ENCODE measurements around the gene FAM171A1.

Gene FAM171A1

DNA sequence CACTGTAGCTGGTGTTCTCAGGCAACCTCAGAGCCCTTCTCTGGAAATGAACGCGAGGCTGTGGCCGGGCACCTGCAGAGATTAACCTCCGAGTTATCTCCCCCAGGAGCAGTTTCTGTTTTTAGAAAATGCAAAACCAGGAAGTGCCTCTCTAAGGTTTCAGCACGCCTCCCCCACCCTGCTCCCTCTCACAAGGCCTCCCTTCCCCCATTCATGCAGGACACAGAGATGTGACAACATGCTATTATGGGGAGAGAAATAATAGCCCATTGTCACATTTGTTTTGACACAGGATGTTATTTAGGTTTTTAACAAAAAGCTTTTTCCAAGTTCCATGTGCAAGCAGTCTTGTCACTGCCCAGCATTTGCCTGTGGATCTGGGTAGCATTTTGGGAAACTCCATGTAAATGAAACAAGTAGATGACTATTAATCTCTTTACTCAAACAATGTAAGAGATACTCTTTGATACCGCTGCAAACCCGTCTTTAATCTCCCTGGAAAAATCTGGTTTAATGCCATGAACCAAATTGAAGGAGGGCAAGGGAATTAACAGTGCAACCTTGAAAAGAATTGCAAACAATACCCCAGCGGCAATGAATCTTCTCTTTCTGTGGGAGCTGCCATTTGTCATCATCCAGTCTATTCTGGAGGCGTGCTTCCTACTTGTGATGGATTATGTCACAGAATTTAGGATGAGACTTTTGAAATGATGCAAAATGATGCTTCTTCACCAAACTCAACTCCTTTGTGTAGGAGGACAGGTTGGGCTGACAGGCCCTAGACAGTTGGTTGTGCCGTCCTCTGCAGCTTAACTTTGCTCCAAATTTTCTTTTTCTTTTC is 116.1 kb downstream of the FAM171A1 start:
- Histone ChIP-seq H3K27ac (ENCODE audit: insufficient read depth, low read length, poor library complexity, severe bottlenecking) (peak overlapping the region; percentile 28), H3K4me3 (ENCODE audit: insufficient read depth, low read depth, low read length, poor library complexity, severe bottlenecking) (peak overlapping the region; percentile 67), H3K4me1 (ENCODE audit: control insufficient read depth, insufficient read depth, low read length, poor library complexity, severe bottlenecking) (peaks cover 10% of the 10 kb centered on the region), H3K27me3 (replicated peaks; ENCODE audit: control insufficient read depth, insufficient read depth, low read length, poor library complexity, severe bottlenecking) (no peaks in the 10 kb centered on the region), H3K36me3 (ENCODE audit: control insufficient read depth, insufficient read depth, low read length) (no peaks in the 10 kb centered on the region), H3K9me3 (ENCODE audit: control insufficient read depth, low read length) (no peaks in the 10 kb centered on the region)
- DNase-seq = no peak

DNA sequence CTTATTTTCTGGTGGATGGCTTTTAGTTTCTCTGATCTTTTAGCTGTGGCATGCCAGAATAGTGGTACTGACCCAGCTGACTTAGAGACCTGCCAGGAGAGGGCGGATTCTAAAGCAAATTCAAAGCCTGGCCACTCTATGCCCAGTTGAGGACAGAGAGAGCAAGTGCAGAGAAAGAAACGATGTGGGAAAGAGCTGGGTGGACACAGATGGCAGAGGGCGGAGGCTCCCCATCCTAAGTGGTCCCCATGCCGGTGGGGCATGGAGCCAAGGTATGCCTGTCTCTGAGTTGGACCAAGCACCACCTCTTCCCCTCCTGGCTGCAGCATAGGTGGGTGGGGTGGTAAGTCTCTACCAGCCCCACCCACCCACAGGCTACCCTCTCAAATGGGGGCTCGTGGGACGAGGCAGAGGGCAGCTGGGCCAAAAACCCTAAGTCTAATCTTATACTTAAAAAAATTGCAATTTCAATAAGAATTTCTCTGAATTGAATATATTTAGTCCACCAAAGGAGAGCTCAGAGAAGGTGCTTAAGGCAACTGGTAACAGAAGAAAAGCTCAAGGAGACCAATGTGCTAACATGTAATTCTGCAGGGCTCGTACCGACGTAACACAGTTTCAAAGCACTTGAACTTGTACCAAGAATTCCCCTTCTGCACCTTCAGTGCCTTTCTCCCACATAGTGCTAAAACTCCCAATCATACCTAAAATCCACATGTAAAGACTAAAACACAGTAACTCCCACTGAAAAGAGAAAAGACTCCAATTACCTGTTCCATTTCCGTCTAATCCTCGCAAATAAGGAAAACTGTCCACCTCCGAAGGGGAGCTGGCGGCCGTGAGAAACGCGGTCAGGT is 116.9 kb downstream of the FAM171A1 start:
- Histone ChIP-seq H3K9me3 (ENCODE audit: control insufficient read depth, low read length) (no peaks in the 10 kb centered on the region), H3K36me3 (ENCODE audit: control insufficient read depth, insufficient read depth, low read length) (no peaks in the 10 kb centered on the region), H3K27ac (ENCODE audit: insufficient read depth, low read length, poor library complexity, severe bottlenecking) (peak overlapping the region; percentile 28), H3K27me3 (replicated peaks; ENCODE audit: control insufficient read depth, insufficient read depth, low read length, poor library complexity, severe bottlenecking) (no peaks in the 10 kb centered on the region), H3K4me3 (ENCODE audit: insufficient read depth, low read depth, low read length, poor library complexity, severe bottlenecking) (peak overlapping the region; percentile 67), H3K4me1 (ENCODE audit: control insufficient read depth, insufficient read depth, low read length, poor library complexity, severe bottlenecking) (peaks cover 10% of the 10 kb centered on the region)
- DNase-seq = no peak

DNA sequence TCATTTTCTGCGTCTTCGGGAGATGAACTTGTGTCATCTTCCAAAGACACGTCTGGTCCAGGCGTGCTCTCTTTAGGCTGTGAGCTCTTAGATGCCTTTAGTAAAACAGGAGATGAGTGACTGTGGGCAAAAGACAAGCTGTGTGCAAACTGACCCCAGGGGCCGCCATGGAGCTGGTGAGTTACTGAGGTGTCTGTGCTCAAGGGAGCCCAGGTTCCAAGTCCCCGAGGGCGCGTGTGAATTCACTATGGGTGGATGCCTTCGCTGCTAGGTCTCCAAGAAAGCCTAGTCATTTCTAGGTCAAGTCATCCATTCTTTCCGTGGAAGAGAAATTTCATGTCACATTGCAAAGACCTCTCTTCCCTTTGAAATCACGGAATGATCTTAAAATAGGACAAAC is 118.7 kb downstream of the FAM171A1 start:
- no peak for DNase-seq
- H3K4me1 ChIP-seq (ENCODE audit: control insufficient read depth, insufficient read depth, low read length, poor library complexity, severe bottlenecking) = peaks cover 10% of the 10 kb centered on the region

DNA sequence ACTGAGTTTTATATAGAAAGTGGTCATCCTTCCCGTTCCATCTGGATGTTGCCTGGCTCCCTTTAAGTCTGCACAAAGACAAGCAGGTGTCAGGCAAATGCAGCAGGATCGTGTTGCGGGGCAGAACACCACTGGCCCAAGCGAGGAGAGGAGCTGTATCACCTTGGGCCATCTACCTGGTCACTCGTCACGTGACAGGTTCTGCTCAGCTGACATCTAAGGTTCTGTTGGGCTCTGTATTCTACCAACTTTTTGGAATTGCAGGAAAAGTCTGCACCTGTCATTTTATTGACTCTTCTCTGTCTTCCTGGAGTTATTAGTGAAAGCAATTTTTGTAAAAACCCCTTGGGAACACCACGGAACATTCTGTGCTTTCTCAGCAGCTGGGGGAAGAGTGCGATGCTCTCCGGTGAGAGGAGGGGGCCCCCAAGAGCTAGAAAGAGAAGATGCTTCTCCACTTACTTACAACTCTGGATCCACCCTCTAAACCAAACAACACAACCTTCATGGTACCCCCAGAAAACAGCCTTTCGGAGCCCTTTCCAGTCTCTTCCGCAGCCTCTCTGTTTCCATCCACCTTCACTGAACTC is 119.2 kb downstream of the FAM171A1 start:
- Histone ChIP-seq H3K36me3 (ENCODE audit: control insufficient read depth, insufficient read depth, low read length) (peaks cover 4% of the 10 kb centered on the region), H3K27me3 (replicated peaks; ENCODE audit: control insufficient read depth, insufficient read depth, low read length, poor library complexity, severe bottlenecking) (no peaks in the 10 kb centered on the region), H3K27ac (ENCODE audit: insufficient read depth, low read length, poor library complexity, severe bottlenecking) (no peak overlapping the region), H3K4me1 (ENCODE audit: control insufficient read depth, insufficient read depth, low read length, poor library complexity, severe bottlenecking) (peaks cover 10% of the 10 kb centered on the region), H3K9me3 (ENCODE audit: control insufficient read depth, low read length) (no peaks in the 10 kb centered on the region), H3K4me3 (ENCODE audit: insufficient read depth, low read depth, low read length, poor library complexity, severe bottlenecking) (no peak overlapping the region)
- DNase-seq = no peak

More for the DNA sequence above, 118.7 kb downstream of the FAM171A1 start:
- Histone ChIP-seq H3K27ac (ENCODE audit: insufficient read depth, low read length, poor library complexity, severe bottlenecking) (no peak overlapping the region), H3K27me3 (replicated peaks; ENCODE audit: control insufficient read depth, insufficient read depth, low read length, poor library complexity, severe bottlenecking) (no peaks in the 10 kb centered on the region), H3K9me3 (ENCODE audit: control insufficient read depth, low read length) (no peaks in the 10 kb centered on the region), H3K4me3 (ENCODE audit: insufficient read depth, low read depth, low read length, poor library complexity, severe bottlenecking) (no peak overlapping the region), H3K36me3 (ENCODE audit: control insufficient read depth, insufficient read depth, low read length) (peaks cover 4% of the 10 kb centered on the region)

DNA sequence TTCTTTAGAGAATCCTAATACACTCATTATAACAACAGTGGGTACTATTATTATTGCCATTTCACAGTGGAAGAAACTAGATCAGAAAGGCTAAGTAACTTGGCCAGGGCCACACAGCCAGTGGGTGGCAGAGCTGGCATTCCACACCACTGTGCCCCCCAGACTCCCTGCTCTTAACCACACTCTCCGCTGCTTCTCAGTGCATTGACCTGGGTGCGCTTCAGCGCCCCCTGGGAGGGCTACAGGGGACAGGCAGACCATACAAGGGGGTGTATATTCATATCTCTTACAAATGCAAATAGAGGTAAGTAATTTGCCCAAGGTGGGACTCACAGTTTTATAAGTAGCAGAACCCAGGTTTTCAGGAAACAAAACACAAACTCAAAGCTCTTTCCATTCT is 125.6 kb downstream of the FAM171A1 start:
- H3K27me3 ChIP-seq (replicated peaks; ENCODE audit: control insufficient read depth, insufficient read depth, low read length, poor library complexity, severe bottlenecking) = no peaks in the 10 kb centered on the region
- no peak overlapping the region for H3K4me3 ChIP-seq (ENCODE audit: insufficient read depth, low read depth, low read length, poor library complexity, severe bottlenecking)
- peaks cover 4% of the 10 kb centered on the region for H3K36me3 ChIP-seq (ENCODE audit: control insufficient read depth, insufficient read depth, low read length)
- H3K9me3 ChIP-seq (ENCODE audit: control insufficient read depth, low read length) = no peaks in the 10 kb centered on the region
- no peaks in the 10 kb centered on the region for H3K4me1 ChIP-seq (ENCODE audit: control insufficient read depth, insufficient read depth, low read length, poor library complexity, severe bottlenecking)
- no peak overlapping the region for H3K27ac ChIP-seq (ENCODE audit: insufficient read depth, low read length, poor library complexity, severe bottlenecking)
- DNase-seq = no peak

DNA sequence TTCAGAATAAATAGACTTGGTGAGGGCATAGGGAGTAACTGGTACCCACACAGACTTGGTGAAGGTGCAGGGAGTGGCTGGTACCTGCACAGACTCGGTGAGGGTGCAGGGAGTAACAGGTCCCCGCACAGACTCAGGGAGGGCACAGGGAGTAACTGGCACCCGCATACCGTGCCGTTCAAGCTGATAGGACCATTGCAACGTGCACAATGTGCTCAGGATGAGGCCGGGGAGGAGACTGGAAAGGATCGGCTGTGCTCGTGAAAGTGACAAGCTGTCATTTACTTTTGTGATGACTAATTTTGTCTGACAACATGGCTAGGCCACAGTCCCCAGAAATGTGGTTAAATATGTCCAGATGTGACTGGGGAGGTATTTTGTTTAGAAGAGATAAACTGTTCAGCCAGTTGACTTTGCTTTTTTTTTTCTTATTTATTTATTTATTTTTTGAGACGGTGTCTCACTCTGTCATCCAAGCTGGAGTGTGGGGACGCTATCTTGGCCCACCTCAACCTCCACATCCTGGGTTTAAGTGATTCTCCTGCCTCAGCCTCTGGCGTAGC is 126.4 kb downstream of the FAM171A1 start:
- DNase-seq = no peak
- no peaks in the 10 kb centered on the region for H3K9me3 ChIP-seq (ENCODE audit: control insufficient read depth, low read length)
- no peak overlapping the region for H3K4me3 ChIP-seq (ENCODE audit: insufficient read depth, low read depth, low read length, poor library complexity, severe bottlenecking)
- H3K4me1 ChIP-seq (ENCODE audit: control insufficient read depth, insufficient read depth, low read length, poor library complexity, severe bottlenecking) = no peaks in the 10 kb centered on the region
- no peaks in the 10 kb centered on the region for H3K27me3 ChIP-seq (replicated peaks; ENCODE audit: control insufficient read depth, insufficient read depth, low read length, poor library complexity, severe bottlenecking)
- H3K36me3 ChIP-seq (ENCODE audit: control insufficient read depth, insufficient read depth, low read length) = peaks cover 4% of the 10 kb centered on the region
- H3K27ac ChIP-seq (ENCODE audit: insufficient read depth, low read length, poor library complexity, severe bottlenecking) = no peak overlapping the region

DNA sequence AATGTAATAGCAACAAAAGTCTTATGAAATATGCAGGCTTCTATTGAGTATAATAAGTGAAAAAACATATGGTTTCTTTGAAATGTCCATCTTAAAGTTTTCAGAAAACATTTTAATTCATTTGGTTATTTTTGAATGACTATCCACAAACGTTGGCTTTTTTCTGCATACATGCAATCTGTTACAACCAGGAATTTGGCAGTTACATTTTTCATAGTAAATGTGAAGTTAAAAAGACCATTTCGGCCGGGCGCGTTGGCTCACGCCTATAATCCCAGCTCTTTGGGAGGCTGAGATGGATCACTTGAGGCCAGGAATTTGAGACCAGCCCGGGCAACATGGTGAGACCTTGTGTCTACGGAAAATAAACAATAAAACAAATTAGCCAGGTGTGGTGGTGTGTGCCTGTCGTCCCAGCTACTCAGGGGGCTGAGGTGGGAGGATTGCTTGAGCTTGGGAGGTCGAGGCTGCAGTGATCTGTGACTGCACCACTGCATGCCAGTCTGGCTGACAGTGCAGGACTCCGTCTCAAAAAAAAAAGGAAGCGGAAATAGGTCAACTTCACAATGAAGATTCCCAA is 128.7 kb downstream of the FAM171A1 start:
- H3K9me3 ChIP-seq (ENCODE audit: control insufficient read depth, low read length) = no peaks in the 10 kb centered on the region
- DNase-seq = no peak
- no peak overlapping the region for H3K27ac ChIP-seq (ENCODE audit: insufficient read depth, low read length, poor library complexity, severe bottlenecking)
- H3K4me1 ChIP-seq (ENCODE audit: control insufficient read depth, insufficient read depth, low read length, poor library complexity, severe bottlenecking) = no peaks in the 10 kb centered on the region
- no peaks in the 10 kb centered on the region for H3K27me3 ChIP-seq (replicated peaks; ENCODE audit: control insufficient read depth, insufficient read depth, low read length, poor library complexity, severe bottlenecking)
- H3K4me3 ChIP-seq (ENCODE audit: insufficient read depth, low read depth, low read length, poor library complexity, severe bottlenecking) = no peak overlapping the region
- H3K36me3 ChIP-seq (ENCODE audit: control insufficient read depth, insufficient read depth, low read length) = no peaks in the 10 kb centered on the region

DNA sequence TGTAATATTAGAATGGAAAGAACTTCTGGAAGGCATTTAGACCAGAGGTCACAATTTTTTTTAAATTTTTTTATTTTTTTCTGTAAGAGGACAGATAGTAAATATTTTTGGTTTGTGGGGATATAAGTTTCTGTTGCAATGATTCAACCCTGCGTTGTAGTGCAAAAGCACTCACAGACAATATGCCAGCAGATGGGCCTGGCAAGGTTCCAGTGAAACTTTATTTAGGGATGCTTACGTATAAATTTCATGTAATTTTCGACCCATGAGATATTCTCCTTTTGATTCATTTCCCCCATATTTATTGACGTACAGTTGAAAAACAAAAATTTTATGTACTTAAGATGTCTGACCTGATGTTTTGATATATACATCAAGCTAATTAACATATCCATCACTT is 129.8 kb downstream of the FAM171A1 start:
- H3K4me3 ChIP-seq (ENCODE audit: insufficient read depth, low read depth, low read length, poor library complexity, severe bottlenecking) = no peak overlapping the region

DNA sequence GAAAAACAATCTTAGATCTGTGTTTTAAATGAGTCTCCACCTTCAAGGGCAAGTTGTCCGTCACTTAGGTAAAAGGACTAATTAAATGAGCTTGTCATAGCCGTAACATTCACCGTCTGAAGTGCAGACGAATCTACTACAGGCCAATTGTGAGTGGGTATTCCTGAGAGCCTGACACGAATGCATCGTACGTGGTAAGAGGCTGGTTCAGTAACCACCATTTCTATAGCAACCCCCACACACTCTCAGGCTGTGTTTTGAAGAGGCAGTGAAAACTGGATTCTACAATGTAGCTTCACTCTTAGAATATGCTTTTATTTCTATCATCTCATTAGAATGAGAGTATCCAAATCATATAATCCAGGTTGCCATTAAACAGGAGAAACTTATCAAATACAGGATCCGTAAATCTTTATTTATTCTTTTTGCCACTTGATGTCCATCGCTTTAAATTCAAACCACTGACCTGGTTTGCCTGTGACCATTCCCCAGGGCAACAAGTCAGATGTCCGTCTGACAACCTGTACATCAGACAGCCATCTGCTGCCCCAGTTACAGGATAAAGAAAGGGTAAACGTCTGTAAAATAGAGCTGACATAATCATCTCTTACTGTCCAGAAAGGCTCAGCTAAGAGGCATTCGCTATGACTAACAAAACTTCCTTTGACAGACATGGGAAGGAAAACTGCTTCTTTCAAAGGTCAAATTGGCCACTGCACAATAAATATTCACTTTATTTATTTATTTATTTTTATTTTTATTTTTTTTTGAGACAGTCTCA is 132.3 kb downstream of the FAM171A1 start:
- DNase-seq = no peak
- Histone ChIP-seq H3K4me3 (ENCODE audit: insufficient read depth, low read depth, low read length, poor library complexity, severe bottlenecking) (no peak overlapping the region), H3K9me3 (ENCODE audit: control insufficient read depth, low read length) (no peaks in the 10 kb centered on the region), H3K27ac (ENCODE audit: insufficient read depth, low read length, poor library complexity, severe bottlenecking) (no peak overlapping the region), H3K36me3 (ENCODE audit: control insufficient read depth, insufficient read depth, low read length) (no peaks in the 10 kb centered on the region), H3K27me3 (replicated peaks; ENCODE audit: control insufficient read depth, insufficient read depth, low read length, poor library complexity, severe bottlenecking) (no peaks in the 10 kb centered on the region), H3K4me1 (ENCODE audit: control insufficient read depth, insufficient read depth, low read length, poor library complexity, severe bottlenecking) (no peaks in the 10 kb centered on the region)

More for the DNA sequence above, 129.8 kb downstream of the FAM171A1 start:
- H3K36me3 ChIP-seq (ENCODE audit: control insufficient read depth, insufficient read depth, low read length) = no peaks in the 10 kb centered on the region
- H3K4me1 ChIP-seq (ENCODE audit: control insufficient read depth, insufficient read depth, low read length, poor library complexity, severe bottlenecking) = no peaks in the 10 kb centered on the region
- no peaks in the 10 kb centered on the region for H3K27me3 ChIP-seq (replicated peaks; ENCODE audit: control insufficient read depth, insufficient read depth, low read length, poor library complexity, severe bottlenecking)
- no peak for DNase-seq
- H3K9me3 ChIP-seq (ENCODE audit: control insufficient read depth, low read length) = no peaks in the 10 kb centered on the region
- H3K27ac ChIP-seq (ENCODE audit: insufficient read depth, low read length, poor library complexity, severe bottlenecking) = no peak overlapping the region
